Esophagus squamous epithelium (tissue), 4 donors: ENCODE results near the gene BDKRB2.

Source experiments
- POLR2A ChIP-seq, 4 donors: fragments of 450-650 bp; IDR thresholded peaks; one replicate each; pipeline ENCODE4 v1.6.1; 2017; ENCODE audit warnings: antibody characterized with exemption in 4 of 4, mild to moderate bottlenecking in 4 of 4, moderate library complexity in 3 of 4
- TF ChIP-seq, protein P1 (sequence below), 6 experiments: fragments of 450-650 bp in 4 of 6; fragments of 200-600 bp in 2 of 6; sonication (generic) in 2 of 6; IDR thresholded peaks; one replicate each; pipeline ENCODE4 v1.5.1; 2016 to 2019; ENCODE audit warnings: antibody characterized with exemption in 6 of 6, mild to moderate bottlenecking in 4 of 6, moderate library complexity in 4 of 6

DNA sequence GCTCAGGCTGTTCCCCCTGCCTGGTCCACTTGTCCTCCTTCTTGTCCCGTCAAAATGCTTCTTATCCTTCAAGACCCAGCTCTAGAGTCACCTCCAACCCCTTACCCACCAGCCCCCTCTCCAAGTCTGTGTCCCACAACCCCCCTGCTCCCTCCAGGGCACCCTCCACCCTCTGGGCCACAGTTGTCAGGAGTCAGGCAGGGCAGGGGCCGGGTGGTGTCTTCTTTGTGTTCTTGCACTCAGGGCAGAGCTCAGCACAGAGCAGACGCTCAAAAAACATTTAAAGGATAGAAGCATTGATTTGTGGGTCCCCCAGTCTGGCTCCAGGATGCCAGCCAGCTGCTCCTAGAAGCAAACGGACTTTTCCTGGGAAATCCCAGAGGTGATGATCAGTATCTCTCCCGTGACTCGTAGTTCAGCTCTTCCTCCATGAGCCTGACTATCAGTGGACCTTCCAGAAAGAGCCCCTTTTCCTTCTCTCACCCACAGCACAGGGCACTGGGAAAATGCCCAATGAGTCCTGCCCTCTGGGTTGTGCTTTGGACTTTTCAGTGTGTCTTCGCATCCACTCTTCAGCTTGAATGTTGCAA is 34.1 kb downstream of the BDKRB2 start:
- no peak for TF ChIP-seq POLR2A (IDR thresholded peaks at IDR 0.05)
- TF ChIP-seq, protein P1, sequence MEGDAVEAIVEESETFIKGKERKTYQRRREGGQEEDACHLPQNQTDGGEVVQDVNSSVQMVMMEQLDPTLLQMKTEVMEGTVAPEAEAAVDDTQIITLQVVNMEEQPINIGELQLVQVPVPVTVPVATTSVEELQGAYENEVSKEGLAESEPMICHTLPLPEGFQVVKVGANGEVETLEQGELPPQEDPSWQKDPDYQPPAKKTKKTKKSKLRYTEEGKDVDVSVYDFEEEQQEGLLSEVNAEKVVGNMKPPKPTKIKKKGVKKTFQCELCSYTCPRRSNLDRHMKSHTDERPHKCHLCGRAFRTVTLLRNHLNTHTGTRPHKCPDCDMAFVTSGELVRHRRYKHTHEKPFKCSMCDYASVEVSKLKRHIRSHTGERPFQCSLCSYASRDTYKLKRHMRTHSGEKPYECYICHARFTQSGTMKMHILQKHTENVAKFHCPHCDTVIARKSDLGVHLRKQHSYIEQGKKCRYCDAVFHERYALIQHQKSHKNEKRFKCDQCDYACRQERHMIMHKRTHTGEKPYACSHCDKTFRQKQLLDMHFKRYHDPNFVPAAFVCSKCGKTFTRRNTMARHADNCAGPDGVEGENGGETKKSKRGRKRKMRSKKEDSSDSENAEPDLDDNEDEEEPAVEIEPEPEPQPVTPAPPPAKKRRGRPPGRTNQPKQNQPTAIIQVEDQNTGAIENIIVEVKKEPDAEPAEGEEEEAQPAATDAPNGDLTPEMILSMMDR (IDR thresholded peaks at IDR 0.05): no peak
